Osteocyte (in vitro differentiated cells): ENCODE results near the gene NDUFA7. TPM values are rescaled to one million over a fixed set of nuclear protein-coding genes. Genes with fewer than 3 reads are reported as not detected.
"Not testable (repeated sequence)": the region's sequence is repeated elsewhere in the genome, so short reads cannot be mapped to it uniquely, and the experiment has no call there.

ENCODE experiments used
- DNase-seq: peaks from one replicate; pipeline ENCODE4 v3.0.0; 2021; ENCODE audit warnings: mixed read lengths; ENCODE audit not compliant: unreplicated experiment; ENCODE audit errors: extremely low spot score
- H3K27ac Mint-ChIP-seq: one replicate; pipeline ENCODE4 v1.8.0; 2021; ENCODE audit warnings: mild to moderate bottlenecking, mixed read lengths; ENCODE audit not compliant: unreplicated experiment
- H3K27me3 Mint-ChIP-seq: one replicate; pipeline ENCODE4 v1.8.0; 2021; ENCODE audit warnings: mixed read lengths; ENCODE audit not compliant: unreplicated experiment
- H3K36me3 Mint-ChIP-seq: one replicate; pipeline ENCODE4 v1.8.0; 2021; ENCODE audit warnings: mixed read lengths; ENCODE audit not compliant: unreplicated experiment
- H3K4me1 Mint-ChIP-seq: one replicate; pipeline ENCODE4 v1.8.0; 2021; ENCODE audit warnings: mixed read lengths; ENCODE audit not compliant: unreplicated experiment
- H3K4me3 Mint-ChIP-seq: one replicate; pipeline ENCODE4 v1.8.0; 2021; ENCODE audit warnings: mild to moderate bottlenecking, moderate library complexity, mixed read lengths; ENCODE audit not compliant: unreplicated experiment
- H3K9me3 Mint-ChIP-seq: one replicate; pipeline ENCODE4 v1.8.0; 2021; ENCODE audit warnings: mixed read lengths; ENCODE audit not compliant: unreplicated experiment
- total RNA-seq: library from RNA; stranded (reverse); gene quantifications from 2 replicates; pipeline ENCODE4 v1.2.1, GENCODE V29; 2021
- TF ChIP-seq, protein P1 (sequence below): fragments of 200-600 bp; sonication (generic); IDR thresholded peaks from 2 replicates; pipeline ENCODE4 v1.5.0; 2021; ENCODE audit warnings: antibody characterized with exemption, mild to moderate bottlenecking, moderate library complexity

Gene NDUFA7
- total RNA-seq, 1 donor from 2014 or later = 35.4 TPM

DNA sequence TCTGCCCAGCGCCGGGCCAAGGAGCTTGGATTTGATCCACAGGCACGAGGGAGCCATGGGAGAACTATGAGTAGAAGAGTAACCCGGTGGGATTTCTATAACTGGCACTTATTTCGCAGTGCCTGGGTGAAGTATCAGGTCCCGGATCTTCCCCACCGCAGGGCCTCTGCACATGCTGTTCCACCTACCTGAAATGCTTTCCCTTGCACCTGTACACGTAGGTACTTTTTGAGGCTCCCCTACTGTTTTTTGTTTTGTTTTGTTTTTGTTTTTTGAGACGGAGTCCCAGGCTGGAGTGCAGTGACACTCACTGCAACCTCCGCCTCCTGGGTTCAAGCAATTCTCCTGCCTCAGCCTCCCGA is 22.3 kb upstream of the NDUFA7 start:
- Mint-ChIP-seq H3K9me3 (no peaks in the 10 kb centered on the region), H3K4me1 (peaks cover 14% of the 10 kb centered on the region), H3K27ac (no peak overlapping the region), H3K36me3 (no peaks in the 10 kb centered on the region), H3K4me3 (peak overlapping the region; percentile 57), H3K27me3 (peaks cover 36% of the 10 kb centered on the region)
- TF ChIP-seq, protein P1, sequence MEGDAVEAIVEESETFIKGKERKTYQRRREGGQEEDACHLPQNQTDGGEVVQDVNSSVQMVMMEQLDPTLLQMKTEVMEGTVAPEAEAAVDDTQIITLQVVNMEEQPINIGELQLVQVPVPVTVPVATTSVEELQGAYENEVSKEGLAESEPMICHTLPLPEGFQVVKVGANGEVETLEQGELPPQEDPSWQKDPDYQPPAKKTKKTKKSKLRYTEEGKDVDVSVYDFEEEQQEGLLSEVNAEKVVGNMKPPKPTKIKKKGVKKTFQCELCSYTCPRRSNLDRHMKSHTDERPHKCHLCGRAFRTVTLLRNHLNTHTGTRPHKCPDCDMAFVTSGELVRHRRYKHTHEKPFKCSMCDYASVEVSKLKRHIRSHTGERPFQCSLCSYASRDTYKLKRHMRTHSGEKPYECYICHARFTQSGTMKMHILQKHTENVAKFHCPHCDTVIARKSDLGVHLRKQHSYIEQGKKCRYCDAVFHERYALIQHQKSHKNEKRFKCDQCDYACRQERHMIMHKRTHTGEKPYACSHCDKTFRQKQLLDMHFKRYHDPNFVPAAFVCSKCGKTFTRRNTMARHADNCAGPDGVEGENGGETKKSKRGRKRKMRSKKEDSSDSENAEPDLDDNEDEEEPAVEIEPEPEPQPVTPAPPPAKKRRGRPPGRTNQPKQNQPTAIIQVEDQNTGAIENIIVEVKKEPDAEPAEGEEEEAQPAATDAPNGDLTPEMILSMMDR = no peak
- no peak for DNase-seq

DNA sequence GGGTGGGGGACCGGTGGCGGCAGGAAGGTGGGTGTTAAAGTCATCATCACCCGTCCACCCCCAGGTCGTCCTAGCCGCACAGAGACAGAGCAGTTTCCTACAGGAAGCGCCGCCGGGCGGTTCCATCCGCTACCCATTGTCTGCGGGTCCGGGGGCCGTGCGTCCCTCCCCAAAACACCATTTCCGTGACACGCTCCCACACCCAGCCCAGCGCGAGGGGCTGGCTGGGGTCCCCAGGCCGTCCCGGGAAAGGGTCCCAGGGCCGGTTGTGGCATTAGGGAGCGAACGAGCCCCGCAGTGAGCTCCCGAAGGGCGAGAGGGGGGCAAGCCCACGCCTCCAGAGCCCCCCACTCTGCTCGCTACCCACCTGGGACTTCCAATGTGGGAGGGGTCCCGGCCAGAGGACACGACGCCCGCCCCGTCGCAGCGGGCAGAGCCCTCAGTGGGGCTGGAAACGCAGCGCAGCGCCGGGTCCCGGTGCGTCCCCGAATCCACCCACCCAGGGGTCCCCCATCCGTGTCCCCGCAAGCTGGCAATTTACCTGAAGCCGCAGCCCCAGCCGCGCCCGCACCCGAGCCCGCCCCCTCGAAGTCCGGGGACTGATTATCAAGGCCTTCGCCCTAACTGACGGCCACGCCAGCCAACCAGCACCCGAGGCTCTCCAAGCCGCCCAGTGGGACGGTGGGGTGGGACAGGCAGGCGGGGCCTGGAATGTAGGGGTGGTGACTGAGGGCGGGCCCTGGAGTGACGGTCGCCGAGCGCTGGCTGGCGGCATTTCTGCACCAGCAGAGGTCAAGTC is 21.7 kb upstream of the NDUFA7 start, which contains the start of gene KANK3:
TSS of gene KANK3 (minus strand) at position 579 of the 799 bp plus-strand sequence. CDS start 5,434 bp downstream, outside the sequence.
- Mint-ChIP-seq H3K36me3 (no peaks in the 10 kb centered on the region), H3K4me3 (peak within 1 kb of the TSS; percentile 57), H3K27ac (no peak within 1 kb of the TSS), H3K27me3 (peaks cover 40% of the 10 kb centered on the region), H3K4me1 (peaks cover 13% of the 10 kb centered on the region), H3K9me3 (no peaks in the 10 kb centered on the region)
- TF ChIP-seq, protein P1 = no peak
- peak; percentile 92 for DNase-seq

DNA sequence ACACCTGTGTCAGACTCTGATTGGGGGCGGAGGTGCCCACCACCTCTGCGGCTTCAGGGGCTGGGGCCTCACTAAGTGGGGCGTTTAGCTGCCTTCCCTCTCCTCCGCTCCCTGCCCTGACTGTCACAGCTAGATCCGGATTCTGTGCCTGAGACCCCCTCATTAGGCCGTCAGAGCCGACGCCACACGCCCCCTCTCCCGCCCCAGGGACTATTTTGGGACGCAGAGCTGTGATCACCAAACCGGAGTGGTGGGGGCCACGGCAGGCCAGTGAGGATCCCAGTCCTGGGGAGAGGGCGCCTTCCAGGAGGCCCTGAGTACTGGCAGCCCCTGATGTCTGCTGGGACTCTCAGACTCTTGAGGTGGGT is 21.1 kb upstream of the NDUFA7 start:
- no peak overlapping the region for H3K4me3 Mint-ChIP-seq

DNA sequence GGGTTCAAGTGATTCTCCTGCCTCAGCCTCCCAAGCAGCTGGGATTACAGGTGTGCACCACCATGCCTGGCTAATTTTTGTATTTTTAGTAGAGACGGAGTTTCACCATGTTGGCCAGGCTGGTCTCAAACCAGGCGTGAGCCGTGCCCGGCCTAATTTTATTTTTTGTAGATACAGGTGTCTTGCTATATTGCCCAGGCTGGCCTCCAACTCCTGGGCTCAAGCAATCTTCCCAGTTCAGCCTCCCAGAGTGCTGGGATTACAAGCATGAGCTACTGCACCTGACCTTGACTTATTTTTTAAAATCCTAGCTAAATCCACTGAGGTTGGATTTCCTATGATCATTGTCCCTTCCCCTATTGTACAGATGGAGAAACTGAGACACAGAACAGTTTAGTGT is 20.3 kb upstream of the NDUFA7 start:
- not testable (repeated sequence) for H3K9me3 Mint-ChIP-seq, H3K4me3 Mint-ChIP-seq

More for the DNA sequence above, 21.1 kb upstream of the NDUFA7 start:
- Mint-ChIP-seq H3K27me3 (peaks cover 45% of the 10 kb centered on the region), H3K36me3 (no peaks in the 10 kb centered on the region), H3K27ac (no peak overlapping the region), H3K9me3 (no peaks in the 10 kb centered on the region), H3K4me1 (peaks cover 9% of the 10 kb centered on the region)
- DNase-seq = no peak
- TF ChIP-seq, protein P1 = no peak

DNA sequence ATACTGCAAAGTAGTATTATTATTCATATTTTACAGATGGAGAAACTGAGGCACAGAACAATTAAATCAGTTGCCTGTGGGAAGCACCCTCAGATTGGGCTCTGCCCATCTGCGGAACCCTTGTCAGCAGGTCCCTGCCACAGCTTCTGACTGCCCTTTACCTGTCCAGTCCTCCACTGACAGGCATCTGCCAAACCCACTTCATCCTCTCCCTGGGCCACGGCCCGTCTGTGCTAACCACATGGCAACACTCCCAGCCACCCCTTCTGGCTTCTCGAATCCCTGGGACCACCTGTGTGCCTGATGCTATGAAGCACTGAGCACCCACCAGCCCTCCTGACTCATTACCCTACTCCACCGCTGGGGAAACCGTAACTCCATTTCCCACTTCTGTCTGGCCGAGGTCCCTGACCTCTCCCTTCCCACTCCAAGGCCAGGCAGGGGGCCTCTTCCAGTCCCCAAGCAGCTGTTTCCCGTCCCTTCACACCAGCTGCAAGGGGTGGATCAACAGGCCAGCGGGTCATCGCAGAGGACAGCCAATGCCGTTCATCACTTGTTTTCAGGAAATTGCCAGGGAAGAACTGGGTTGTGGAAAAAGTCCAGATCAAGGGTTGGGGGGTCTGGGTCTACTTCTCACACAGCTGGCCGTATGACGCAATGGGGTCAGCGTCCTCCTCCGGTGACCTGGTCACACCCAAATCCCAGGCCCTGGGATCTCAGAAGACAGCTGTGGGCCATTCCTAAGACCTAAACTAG is 19.3 kb upstream of the NDUFA7 start:
- no peaks in the 10 kb centered on the region for H3K36me3 Mint-ChIP-seq
- no peak overlapping the region for H3K27ac Mint-ChIP-seq
- H3K27me3 Mint-ChIP-seq = peaks cover 56% of the 10 kb centered on the region
- H3K4me3 Mint-ChIP-seq = no peak overlapping the region
- H3K4me1 Mint-ChIP-seq = peaks cover 9% of the 10 kb centered on the region
- TF ChIP-seq, protein P1 = no peak
- H3K9me3 Mint-ChIP-seq = no peaks in the 10 kb centered on the region
- DNase-seq = no peak

More for the DNA sequence above, 20.3 kb upstream of the NDUFA7 start:
- H3K4me1 Mint-ChIP-seq, H3K36me3 Mint-ChIP-seq, DNase-seq, H3K27ac Mint-ChIP-seq: not testable (repeated sequence)
- H3K27me3 Mint-ChIP-seq = peaks cover 49% of the 10 kb centered on the region
